Peyer's patch (tissue), 4 donors: ENCODE measurements around the gene DCAF4L1.

Experiments used
- POLR2A ChIP-seq, 2 donors: fragments of 450-650 bp; IDR thresholded peaks; one replicate each; pipeline ENCODE4 v1.5.1; 2017; ENCODE audit warnings: antibody characterized with exemption in 2 of 2, mild to moderate bottlenecking in 2 of 2, moderate library complexity in 2 of 2
- TF ChIP-seq, protein P1 (sequence below), 6 experiments: fragments of 450-650 bp in 4 of 6; fragments of 200-600 bp in 2 of 6; sonication (generic) in 1 of 6; IDR thresholded peaks; one replicate each; pipeline ENCODE4 v1.5.1; 2017 to 2019; ENCODE audit warnings: antibody characterized with exemption in 6 of 6, mild to moderate bottlenecking in 3 of 6, moderate library complexity in 1 of 6

DNA sequence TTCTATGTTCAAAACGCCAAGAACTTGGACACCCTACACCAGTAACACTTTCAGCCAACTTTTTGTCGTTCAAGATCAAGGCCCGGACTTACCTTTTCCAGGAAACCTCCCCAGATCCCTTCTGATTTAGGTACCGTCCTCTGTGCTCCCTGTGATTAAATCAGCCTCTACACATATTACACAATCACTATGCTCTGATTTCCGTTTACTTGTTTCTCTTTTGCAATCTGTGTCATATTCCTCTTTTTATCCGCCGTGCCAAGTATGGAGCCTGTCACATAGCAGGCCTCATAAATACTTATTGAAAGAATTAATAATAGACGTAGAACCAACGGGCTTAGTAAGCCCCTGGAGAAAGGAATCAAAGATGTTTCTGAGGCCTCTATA, 47.0 kb upstream of the DCAF4L1 start:
- TF ChIP-seq, protein P1, sequence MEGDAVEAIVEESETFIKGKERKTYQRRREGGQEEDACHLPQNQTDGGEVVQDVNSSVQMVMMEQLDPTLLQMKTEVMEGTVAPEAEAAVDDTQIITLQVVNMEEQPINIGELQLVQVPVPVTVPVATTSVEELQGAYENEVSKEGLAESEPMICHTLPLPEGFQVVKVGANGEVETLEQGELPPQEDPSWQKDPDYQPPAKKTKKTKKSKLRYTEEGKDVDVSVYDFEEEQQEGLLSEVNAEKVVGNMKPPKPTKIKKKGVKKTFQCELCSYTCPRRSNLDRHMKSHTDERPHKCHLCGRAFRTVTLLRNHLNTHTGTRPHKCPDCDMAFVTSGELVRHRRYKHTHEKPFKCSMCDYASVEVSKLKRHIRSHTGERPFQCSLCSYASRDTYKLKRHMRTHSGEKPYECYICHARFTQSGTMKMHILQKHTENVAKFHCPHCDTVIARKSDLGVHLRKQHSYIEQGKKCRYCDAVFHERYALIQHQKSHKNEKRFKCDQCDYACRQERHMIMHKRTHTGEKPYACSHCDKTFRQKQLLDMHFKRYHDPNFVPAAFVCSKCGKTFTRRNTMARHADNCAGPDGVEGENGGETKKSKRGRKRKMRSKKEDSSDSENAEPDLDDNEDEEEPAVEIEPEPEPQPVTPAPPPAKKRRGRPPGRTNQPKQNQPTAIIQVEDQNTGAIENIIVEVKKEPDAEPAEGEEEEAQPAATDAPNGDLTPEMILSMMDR (IDR thresholded peaks at IDR 0.05), result no peak
- TF ChIP-seq POLR2A (IDR thresholded peaks at IDR 0.05), result no peak
